ENCODE measurements around the gene MYZAP. TPM values are rescaled to one million over a fixed set of nuclear protein-coding genes. Genes with fewer than 3 reads are reported as not detected.

The MYZAP gene
- total RNA-seq, 1 donor: under 0.01 TPM

- H3K9me3 ChIP-seq (ENCODE audit: low read depth, low read length): no peaks in the 10 kb centered on the region
- H4K20me1 ChIP-seq (ENCODE audit: insufficient read depth, low read length): no peaks in the 10 kb centered on the region
- DNase-seq (ENCODE audit: insufficient read length, low spot score, missing footprints): no peak
- no peak overlapping the region for H3K27ac ChIP-seq (ENCODE audit: low read depth, low read length)
- H3K4me3 ChIP-seq (ENCODE audit: insufficient read depth, low read length): no peak overlapping the region
- H3K27me3 ChIP-seq (ENCODE audit: insufficient read depth, low read length): no peaks in the 10 kb centered on the region
- TF ChIP-seq CTCF (IDR thresholded peaks at IDR 0.05; ENCODE audit: extremely low read depth, low read depth, low read length): no peak
- H3K4me1 ChIP-seq (ENCODE audit: insufficient read depth, low read length): peaks cover 23% of the 10 kb centered on the region
- no peaks in the 10 kb centered on the region for H3K36me3 ChIP-seq (ENCODE audit: insufficient read depth, low read length)
- H3K4me2 ChIP-seq (ENCODE audit: insufficient read depth, low read length): peak overlapping the region; percentile 26
- no peak overlapping the region for H2AFZ ChIP-seq (ENCODE audit: low read length)
- no peaks in the 10 kb centered on the region for H3K79me2 ChIP-seq (ENCODE audit: insufficient read depth, low read length)
Measured at GRCh38 chr15:57697588-57697987, 105.9 kb downstream of the MYZAP start.

GRCh38 chr15:57698243-57698642 is 106.5 kb downstream of the MYZAP start:
- Histone ChIP-seq H3K4me1 (ENCODE audit: insufficient read depth, low read length) (peaks cover 16% of the 10 kb centered on the region), H3K79me2 (ENCODE audit: insufficient read depth, low read length) (no peaks in the 10 kb centered on the region), H3K27me3 (ENCODE audit: insufficient read depth, low read length) (no peaks in the 10 kb centered on the region), H3K36me3 (ENCODE audit: insufficient read depth, low read length) (no peaks in the 10 kb centered on the region), H3K4me2 (ENCODE audit: insufficient read depth, low read length) (no peak overlapping the region), H3K9me3 (ENCODE audit: low read depth, low read length) (no peaks in the 10 kb centered on the region), H2AFZ (ENCODE audit: low read length) (no peak overlapping the region), H3K4me3 (ENCODE audit: insufficient read depth, low read length) (no peak overlapping the region), H3K27ac (ENCODE audit: low read depth, low read length) (no peak overlapping the region), H4K20me1 (ENCODE audit: insufficient read depth, low read length) (no peaks in the 10 kb centered on the region)
- TF ChIP-seq CTCF (IDR thresholded peaks at IDR 0.05; ENCODE audit: extremely low read depth, low read depth, low read length): no peak
- DNase-seq (ENCODE audit: insufficient read length, low spot score, missing footprints): no peak

GRCh38 chr15:57698991-57699390 is 107.3 kb downstream of the MYZAP start:
- Histone ChIP-seq H3K36me3 (ENCODE audit: insufficient read depth, low read length) (no peaks in the 10 kb centered on the region), H2AFZ (ENCODE audit: low read length) (no peak overlapping the region), H3K4me2 (ENCODE audit: insufficient read depth, low read length) (no peak overlapping the region), H3K79me2 (ENCODE audit: insufficient read depth, low read length) (no peaks in the 10 kb centered on the region), H3K9me3 (ENCODE audit: low read depth, low read length) (no peaks in the 10 kb centered on the region), H4K20me1 (ENCODE audit: insufficient read depth, low read length) (no peaks in the 10 kb centered on the region), H3K4me1 (ENCODE audit: insufficient read depth, low read length) (peaks cover 11% of the 10 kb centered on the region), H3K27ac (ENCODE audit: low read depth, low read length) (no peak overlapping the region), H3K27me3 (ENCODE audit: insufficient read depth, low read length) (no peaks in the 10 kb centered on the region), H3K4me3 (ENCODE audit: insufficient read depth, low read length) (no peak overlapping the region)
- TF ChIP-seq CTCF (IDR thresholded peaks at IDR 0.05; ENCODE audit: extremely low read depth, low read depth, low read length): no peak
- DNase-seq (ENCODE audit: insufficient read length, low spot score, missing footprints): no peak

- Histone ChIP-seq H3K27me3 (ENCODE audit: insufficient read depth, low read length) (no peaks in the 10 kb centered on the region), H4K20me1 (ENCODE audit: insufficient read depth, low read length) (peaks cover 3% of the 10 kb centered on the region), H3K4me3 (ENCODE audit: insufficient read depth, low read length) (no peak overlapping the region), H3K79me2 (ENCODE audit: insufficient read depth, low read length) (peaks cover 24% of the 10 kb centered on the region), H3K27ac (ENCODE audit: low read depth, low read length) (no peak overlapping the region), H3K4me2 (ENCODE audit: insufficient read depth, low read length) (no peak overlapping the region), H3K9me3 (ENCODE audit: low read depth, low read length) (no peaks in the 10 kb centered on the region), H2AFZ (ENCODE audit: low read length) (no peak overlapping the region), H3K36me3 (ENCODE audit: insufficient read depth, low read length) (no peaks in the 10 kb centered on the region), H3K4me1 (ENCODE audit: insufficient read depth, low read length) (peaks cover 13% of the 10 kb centered on the region)
- no peak for TF ChIP-seq CTCF (IDR thresholded peaks at IDR 0.05; ENCODE audit: extremely low read depth, low read depth, low read length)
- DNase-seq (ENCODE audit: insufficient read length, low spot score, missing footprints): no peak
Measured at GRCh38 chr15:57703387-57703786, 111.7 kb downstream of the MYZAP start.

All from osteoblast (primary cell).